ENCODE measurements around the gene CCDC116.

CCDC116 gene

GRCh38 chr22:21650280-21650679 lies 17.7 kb downstream of the CCDC116 start:
- no peaks in the 10 kb centered on the region for H4K20me1 ChIP-seq (ENCODE audit: insufficient read depth, low read length, poor library complexity, severe bottlenecking)
- TF ChIP-seq CTCF (conservative IDR thresholded peaks at IDR 0.05; ENCODE audit: low read length): no peak
- TF ChIP-seq EZH2phosphoT487 (IDR thresholded peaks at IDR 0.05; ENCODE audit: borderline replicate concordance): no peak
- no peaks in the 10 kb centered on the region for H3K9me3 ChIP-seq (ENCODE audit: insufficient read depth, low read depth, low read length)
- peaks cover 44% of the 10 kb centered on the region for H3K79me2 ChIP-seq (ENCODE audit: insufficient read depth, low read length)
- peaks cover 5% of the 10 kb centered on the region for H3K27me3 ChIP-seq (ENCODE audit: insufficient read depth, low read length, poor library complexity, severe bottlenecking)
- no peaks in the 10 kb centered on the region for H3K9me2 ChIP-seq (replicated peaks; ENCODE audit: low read depth, low read length)
- H3K36me3 ChIP-seq (ENCODE audit: insufficient read depth, low read length): peaks cover 14% of the 10 kb centered on the region; the same call in 1 of the 2 replicates
- no peak overlapping the region for H3K4me3 ChIP-seq (ENCODE audit: low read length, poor library complexity, severe bottlenecking)
- no peak overlapping the region for H2AFZ ChIP-seq (ENCODE audit: low read length)
- H3K4me2 ChIP-seq (ENCODE audit: low read depth, low read length, poor library complexity, severe bottlenecking): peak overlapping the region; percentile 94
- no peak overlapping the region for H3K9ac ChIP-seq (ENCODE audit: low read depth, low read length, poor library complexity, severe bottlenecking)
- no peaks in the 10 kb centered on the region for H3F3A ChIP-seq (ENCODE audit: low read depth)
- H3K4me1 ChIP-seq (ENCODE audit: insufficient read depth, low read length, poor library complexity, severe bottlenecking): peaks cover 28% of the 10 kb centered on the region

- H2AFZ ChIP-seq (ENCODE audit: low read length): peak overlapping the region; percentile 86; the same call in 1 of the 2 replicates
- no peak for TF ChIP-seq CTCF (conservative IDR thresholded peaks at IDR 0.05; ENCODE audit: low read length)
- no peak for TF ChIP-seq EZH2phosphoT487 (IDR thresholded peaks at IDR 0.05; ENCODE audit: borderline replicate concordance)
Measured at GRCh38 chr22:21650823-21651520, 18.4 kb downstream of the CCDC116 start.

DNA sequence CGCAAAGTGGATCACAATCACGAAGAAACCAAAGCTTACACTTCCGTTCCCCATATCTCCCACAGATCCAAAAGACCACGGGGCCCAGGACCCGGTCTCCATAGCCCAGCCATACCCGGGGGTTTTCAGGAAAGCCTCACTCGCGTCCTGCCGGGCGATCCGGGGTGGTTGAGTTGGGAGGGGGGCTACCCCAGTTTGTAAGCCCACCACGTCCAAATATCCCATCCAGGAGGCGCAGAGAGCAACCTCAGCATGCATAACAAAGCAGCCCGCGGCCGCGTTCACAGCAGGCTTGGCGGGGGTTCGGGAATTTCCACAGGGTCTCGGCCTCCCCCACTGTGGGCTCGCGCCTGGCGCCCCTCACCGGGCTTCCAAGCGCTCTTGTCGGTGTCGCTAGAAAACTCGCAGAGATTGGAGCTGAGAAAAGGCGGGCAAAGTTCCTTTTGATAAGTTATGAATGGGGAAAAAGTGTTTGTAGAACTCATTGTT lies 19.0 kb downstream of the CCDC116 start:
- no peaks in the 10 kb centered on the region for H3K9me3 ChIP-seq (ENCODE audit: insufficient read depth, low read depth, low read length)
- H3K4me3 ChIP-seq (ENCODE audit: low read length, poor library complexity, severe bottlenecking): peak overlapping the region; percentile 86
- peak overlapping the region; percentile 94 for H3K4me2 ChIP-seq (ENCODE audit: low read depth, low read length, poor library complexity, severe bottlenecking)
- peaks cover 27% of the 10 kb centered on the region for H3K4me1 ChIP-seq (ENCODE audit: insufficient read depth, low read length, poor library complexity, severe bottlenecking)
- TF ChIP-seq CTCF (conservative IDR thresholded peaks at IDR 0.05; ENCODE audit: low read length): no peak
- TF ChIP-seq EZH2phosphoT487 (IDR thresholded peaks at IDR 0.05; ENCODE audit: borderline replicate concordance): no peak
- H3K9ac ChIP-seq (ENCODE audit: low read depth, low read length, poor library complexity, severe bottlenecking): peak overlapping the region; percentile 99
- H3K27me3 ChIP-seq (ENCODE audit: insufficient read depth, low read length, poor library complexity, severe bottlenecking): peaks cover 5% of the 10 kb centered on the region
- H3K9me2 ChIP-seq (replicated peaks; ENCODE audit: low read depth, low read length): no peaks in the 10 kb centered on the region
- peaks cover 14% of the 10 kb centered on the region; the same call in 1 of the 2 replicates for H3K36me3 ChIP-seq (ENCODE audit: insufficient read depth, low read length)
- H2AFZ ChIP-seq (ENCODE audit: low read length): peak overlapping the region; percentile 86
- no peaks in the 10 kb centered on the region for H4K20me1 ChIP-seq (ENCODE audit: insufficient read depth, low read length, poor library complexity, severe bottlenecking)
- H3F3A ChIP-seq (ENCODE audit: low read depth): peaks cover 9% of the 10 kb centered on the region
- H3K79me2 ChIP-seq (ENCODE audit: insufficient read depth, low read length): peaks cover 44% of the 10 kb centered on the region

More at GRCh38 chr22:21650823-21651520, 18.4 kb downstream of the CCDC116 start:
- peaks cover 5% of the 10 kb centered on the region for H3K27me3 ChIP-seq (ENCODE audit: insufficient read depth, low read length, poor library complexity, severe bottlenecking)
- peak overlapping the region; percentile 99 for H3K9ac ChIP-seq (ENCODE audit: low read depth, low read length, poor library complexity, severe bottlenecking)
- no peaks in the 10 kb centered on the region for H4K20me1 ChIP-seq (ENCODE audit: insufficient read depth, low read length, poor library complexity, severe bottlenecking)
- H3K79me2 ChIP-seq (ENCODE audit: insufficient read depth, low read length): peaks cover 44% of the 10 kb centered on the region
- no peaks in the 10 kb centered on the region for H3K9me2 ChIP-seq (replicated peaks; ENCODE audit: low read depth, low read length)
- H3K36me3 ChIP-seq (ENCODE audit: insufficient read depth, low read length): peaks cover 14% of the 10 kb centered on the region; the same call in 1 of the 2 replicates
- 0 out of 2 replicates have a peak, but pooled peaks cover 3% of the 10 kb centered on the region for H3F3A ChIP-seq (ENCODE audit: low read depth)
- peaks cover 28% of the 10 kb centered on the region for H3K4me1 ChIP-seq (ENCODE audit: insufficient read depth, low read length, poor library complexity, severe bottlenecking)
- peak overlapping the region; percentile 86 for H3K4me3 ChIP-seq (ENCODE audit: low read length, poor library complexity, severe bottlenecking)
- no peaks in the 10 kb centered on the region for H3K9me3 ChIP-seq (ENCODE audit: insufficient read depth, low read depth, low read length)
- peak overlapping the region; percentile 94 for H3K4me2 ChIP-seq (ENCODE audit: low read depth, low read length, poor library complexity, severe bottlenecking)

All from Loucy (cell line).